Testis (tissue), 3 donors: ENCODE results near the gene GPC4. TPM values are rescaled to one million over a fixed set of nuclear protein-coding genes. Genes with fewer than 3 reads are reported as not detected.

Experiments used
- DNase-seq: peaks from one replicate; pipeline ENCODE4 v3.0.0-alpha.2; 2019
- H3K27ac ChIP-seq, 2 donors: fragments of 200-600 bp; sonication (generic); one replicate each; pipeline ENCODE4 v1.5.1; 2019
- H3K27me3 ChIP-seq: fragments of 200-600 bp; sonication (generic); one replicate; pipeline ENCODE4 v1.5.1; 2019
- H3K36me3 ChIP-seq: fragments of 200-600 bp; sonication (generic); one replicate; pipeline ENCODE4 v1.5.1; 2017; ENCODE audit warnings: low read depth; ENCODE audit errors: missing control alignments
- H3K4me1 ChIP-seq: fragments of 200-600 bp; sonication (generic); one replicate; pipeline ENCODE4 v1.5.1; 2019
- H3K4me3 ChIP-seq, 2 donors: fragments of 200-600 bp; sonication (generic); one replicate each; pipeline ENCODE4 v1.5.1; 2017 to 2019
- H3K9me3 ChIP-seq: fragments of 200-600 bp; sonication (generic); one replicate; pipeline ENCODE4 v1.5.1; 2017
- POLR2A ChIP-seq: fragments of 450-650 bp; IDR thresholded peaks from one replicate; pipeline ENCODE4 v1.6.1; 2017; ENCODE audit warnings: antibody characterized with exemption, mild to moderate bottlenecking, moderate library complexity
- WGBS, 2 donors: methylation state at CpG; one replicate each; pipeline ENCODE4 v1.1.5; 2018; 5-methylcytosine and 5-hydroxymethylcytosine counted together
- intact Hi-C: fragments of 100-400 bp; cut with DNase I; formaldehyde crosslinking; loops from one replicate; pipeline ENCODE4 v1.15.1; 2023; ENCODE audit warnings: low total_unique reads
- polyA plus RNA-seq: library from polyadenylated mRNA; stranded (reverse); fragments of 350-450 nt; fragmentation: Illumina TruSeq; extraction: RNeasy Lipid Tissue Mini Kit (QIAGEN cat#74804); gene quantifications from one replicate; pipeline ENCODE4 v1.2.3, GENCODE V29; 2014; ENCODE audit warnings: low read depth, low replicate concordance; ENCODE audit not compliant: insufficient read depth
- total RNA-seq, 2 donors: library from RNA; depleted of rRNA; stranded (reverse); fragments of >200 nt; gene quantifications; one replicate each; pipeline ENCODE4 v1.2.3, GENCODE V29; 2016
- TF ChIP-seq, protein P1 (sequence below), 3 experiments: fragments of 450-650 bp in 2 of 3; fragments of 200-600 bp in 1 of 3; sonication (generic) in 1 of 3; IDR thresholded peaks; one replicate each; pipeline ENCODE4 v1.5.1; 2016 to 2019; ENCODE audit warnings: antibody characterized with exemption in 3 of 3, mild to moderate bottlenecking in 2 of 3, moderate library complexity in 1 of 3

Gene GPC4
- total and polyA plus RNA-seq, 3 donors from 2014 or later, result 13.8 to 17.8 (median 15.9) TPM

DNA sequence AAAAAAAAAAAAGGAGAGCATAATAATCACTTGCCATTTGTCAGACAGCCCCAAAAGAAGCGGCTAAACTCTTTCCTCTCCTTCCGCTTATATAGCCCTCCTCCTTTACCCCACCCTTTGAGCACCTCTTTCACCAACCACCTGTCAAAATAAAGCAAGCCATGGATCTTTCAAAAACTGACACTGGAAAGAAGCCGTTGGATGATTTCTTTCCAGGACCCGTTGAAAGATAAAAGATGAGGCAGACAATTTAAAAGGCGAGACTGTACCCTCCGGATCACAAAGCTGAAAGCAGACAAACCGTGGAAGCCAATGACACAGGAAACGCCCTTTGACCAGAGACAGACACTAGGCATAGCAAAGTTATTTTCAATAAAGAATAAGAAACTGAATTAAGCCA lies 22.6 kb downstream of the GPC4 start:
- Histone ChIP-seq H3K36me3 (no peaks in the 10 kb centered on the region), H3K4me1 (no peaks in the 10 kb centered on the region), H3K4me3 (no peak overlapping the region), H3K9me3 (no peaks in the 10 kb centered on the region), H3K27ac (no peak overlapping the region), H3K27me3 (no peaks in the 10 kb centered on the region)
- WGBS, 2 donors, result 86 to 97% methylated on average over 8 of the region's 8 CpGs
- intact Hi-C loops, result no loop called here
- TF ChIP-seq, protein P1, sequence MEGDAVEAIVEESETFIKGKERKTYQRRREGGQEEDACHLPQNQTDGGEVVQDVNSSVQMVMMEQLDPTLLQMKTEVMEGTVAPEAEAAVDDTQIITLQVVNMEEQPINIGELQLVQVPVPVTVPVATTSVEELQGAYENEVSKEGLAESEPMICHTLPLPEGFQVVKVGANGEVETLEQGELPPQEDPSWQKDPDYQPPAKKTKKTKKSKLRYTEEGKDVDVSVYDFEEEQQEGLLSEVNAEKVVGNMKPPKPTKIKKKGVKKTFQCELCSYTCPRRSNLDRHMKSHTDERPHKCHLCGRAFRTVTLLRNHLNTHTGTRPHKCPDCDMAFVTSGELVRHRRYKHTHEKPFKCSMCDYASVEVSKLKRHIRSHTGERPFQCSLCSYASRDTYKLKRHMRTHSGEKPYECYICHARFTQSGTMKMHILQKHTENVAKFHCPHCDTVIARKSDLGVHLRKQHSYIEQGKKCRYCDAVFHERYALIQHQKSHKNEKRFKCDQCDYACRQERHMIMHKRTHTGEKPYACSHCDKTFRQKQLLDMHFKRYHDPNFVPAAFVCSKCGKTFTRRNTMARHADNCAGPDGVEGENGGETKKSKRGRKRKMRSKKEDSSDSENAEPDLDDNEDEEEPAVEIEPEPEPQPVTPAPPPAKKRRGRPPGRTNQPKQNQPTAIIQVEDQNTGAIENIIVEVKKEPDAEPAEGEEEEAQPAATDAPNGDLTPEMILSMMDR (IDR thresholded peaks at IDR 0.05), result no peak
- TF ChIP-seq POLR2A, result no peak
- DNase-seq, result no peak

DNA sequence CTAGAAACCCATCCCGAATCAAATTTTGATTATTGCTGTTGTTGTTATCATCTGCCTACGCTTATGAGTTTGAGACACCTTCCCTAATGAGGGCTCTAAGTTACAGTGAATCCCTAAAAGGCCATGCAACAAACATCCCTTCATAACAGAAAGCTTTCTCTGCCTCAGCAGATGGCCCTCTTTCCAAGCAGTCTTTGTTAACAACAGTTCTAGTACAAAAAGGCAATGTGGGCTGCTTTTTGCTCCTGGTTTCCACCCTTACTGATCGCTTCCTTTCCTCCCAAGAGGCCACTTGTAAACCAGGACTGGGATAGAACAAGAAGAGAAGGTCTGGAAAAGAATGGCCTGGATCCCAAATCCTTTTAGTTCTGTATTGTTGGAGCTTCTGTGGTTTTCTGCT lies 24.2 kb downstream of the GPC4 start:
- no peak for DNase-seq
- H3K27me3 ChIP-seq, result no peaks in the 10 kb centered on the region
- no peak for TF ChIP-seq POLR2A
- TF ChIP-seq, protein P1 (IDR thresholded peaks at IDR 0.05), result no peak
- no peak overlapping the region for H3K4me3 ChIP-seq
- no peak overlapping the region for H3K27ac ChIP-seq
- intact Hi-C loops, result no loop called here
- WGBS, 2 donors, result 53 to 80% methylated on average over 1 to 3 of the region's 3 CpGs
- H3K4me1 ChIP-seq, result no peaks in the 10 kb centered on the region
- no peaks in the 10 kb centered on the region for H3K36me3 ChIP-seq
- no peaks in the 10 kb centered on the region for H3K9me3 ChIP-seq

DNA sequence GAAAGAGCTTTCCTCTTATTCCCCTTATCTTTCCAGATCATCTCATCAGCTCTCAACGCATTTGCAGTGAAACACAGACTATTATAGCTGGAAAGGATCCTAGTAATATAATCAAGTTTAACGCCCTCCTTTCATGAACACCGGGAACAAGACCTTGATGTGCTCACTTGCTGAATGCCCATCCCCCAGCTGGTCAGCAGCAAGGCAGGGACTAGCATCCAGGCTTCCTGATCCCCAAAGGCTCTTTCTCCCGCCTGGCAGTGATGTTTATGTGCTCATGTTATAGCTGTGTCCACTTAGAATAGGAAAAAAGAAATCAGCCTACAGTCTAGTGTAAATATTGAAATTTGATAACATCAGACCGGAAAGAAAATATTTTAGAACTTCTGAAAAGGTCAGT lies 24.6 kb downstream of the GPC4 start:
- DNase-seq, result no peak
- Histone ChIP-seq H3K27me3 (no peaks in the 10 kb centered on the region), H3K9me3 (no peaks in the 10 kb centered on the region), H3K36me3 (no peaks in the 10 kb centered on the region), H3K27ac (no peak overlapping the region), H3K4me1 (no peaks in the 10 kb centered on the region), H3K4me3 (no peak overlapping the region)
- 62 to 67% methylated on average over 5 of the region's 5 CpGs for WGBS, 2 donors
- TF ChIP-seq POLR2A, result no peak
- TF ChIP-seq, protein P1 (IDR thresholded peaks at IDR 0.05), result no peak
- intact Hi-C loops, result no loop called here

DNA sequence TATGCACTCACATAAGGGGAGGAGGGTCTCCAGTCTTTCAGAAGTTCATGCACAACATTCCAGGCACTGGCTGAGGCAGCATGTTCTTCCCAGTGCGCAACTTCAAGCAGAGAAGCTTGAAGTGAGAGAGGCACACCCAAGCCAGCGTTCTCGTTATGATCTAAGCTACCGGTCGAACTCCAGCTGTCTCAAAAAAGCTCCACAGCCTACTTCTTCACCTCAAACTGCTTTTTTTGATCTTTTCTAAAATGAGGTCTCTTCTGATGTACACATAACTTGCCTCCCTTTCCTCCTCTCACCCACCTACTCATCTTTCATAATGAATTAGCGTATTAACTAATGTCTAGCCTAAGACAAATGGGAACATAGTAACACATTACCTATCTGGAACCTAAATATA lies 25.3 kb downstream of the GPC4 start:
- 87 to 89% methylated on average over 4 to 6 of the region's 6 CpGs for WGBS, 2 donors
- no peaks in the 10 kb centered on the region for H3K36me3 ChIP-seq
- intact Hi-C loops, result no loop called here
- H3K9me3 ChIP-seq, result no peaks in the 10 kb centered on the region
- TF ChIP-seq, protein P1 (IDR thresholded peaks at IDR 0.05), result no peak
- no peak for TF ChIP-seq POLR2A
- no peak overlapping the region for H3K4me3 ChIP-seq
- H3K4me1 ChIP-seq, result no peaks in the 10 kb centered on the region
- no peaks in the 10 kb centered on the region for H3K27me3 ChIP-seq
- H3K27ac ChIP-seq, result no peak overlapping the region
- DNase-seq, result no peak

DNA sequence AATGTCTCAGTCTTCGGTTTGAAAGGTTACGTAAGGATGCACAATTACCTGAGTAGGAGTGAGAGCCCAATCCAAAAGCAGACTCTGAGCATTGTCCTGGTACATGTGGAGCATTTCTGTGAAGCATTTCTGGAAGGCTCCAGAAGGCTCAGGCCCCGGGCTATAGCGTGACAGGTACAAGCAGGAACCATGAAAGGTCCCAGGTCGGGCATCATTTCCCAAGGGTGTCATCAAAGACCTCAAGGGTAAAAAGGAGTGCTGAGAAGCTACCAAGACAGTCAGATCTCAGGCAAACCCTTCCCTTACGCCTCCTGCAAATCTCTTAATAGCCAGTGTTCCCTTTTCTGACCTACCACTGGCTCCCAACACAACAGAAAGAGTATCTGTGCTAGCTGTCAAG lies 30.8 kb downstream of the GPC4 start:
- H3K4me1 ChIP-seq, result no peaks in the 10 kb centered on the region
- H3K27ac ChIP-seq, result no peak overlapping the region
- 88 to 94% methylated on average over 6 of the region's 6 CpGs for WGBS, 2 donors
- H3K4me3 ChIP-seq, result no peak overlapping the region
- H3K27me3 ChIP-seq, result no peaks in the 10 kb centered on the region
- intact Hi-C loops, result no loop called here
- H3K36me3 ChIP-seq, result no peaks in the 10 kb centered on the region
- no peaks in the 10 kb centered on the region for H3K9me3 ChIP-seq
- DNase-seq, result no peak
- TF ChIP-seq, protein P1 (IDR thresholded peaks at IDR 0.05), result no peak
- TF ChIP-seq POLR2A, result no peak
